Left kidney (tissue), 2 donors: ENCODE data around the gene KDM2A. TPM values are rescaled to one million over a fixed set of nuclear protein-coding genes. Genes with fewer than 3 reads are reported as not detected.

Source experiments
- DNase-seq: peaks from one replicate; pipeline ENCODE4 v3.0.0-alpha.2; 2013
- polyA plus RNA-seq: library from polyadenylated mRNA; unstranded; fragments of 120-200 nt; gene quantifications from one replicate; pipeline ENCODE4 v1.2.1, GENCODE V29; 2013; ENCODE audit not compliant: insufficient read length

Gene KDM2A
- polyA plus RNA-seq, 1 donor: 87.2 TPM

- DNase-seq: no peak
Measured at GRCh38 chr11:67272327-67273259, 153.5 kb downstream of the KDM2A start.

GRCh38 chr11:67273260-67273990, 154.4 kb downstream of the KDM2A start:
- no peak for DNase-seq

- no peak for DNase-seq
Measured at GRCh38 chr11:67274768-67275605, 155.9 kb downstream of the KDM2A start.

GRCh38 chr11:67275606-67276409, 156.7 kb downstream of the KDM2A start:
- no peak for DNase-seq

- no peak for DNase-seq
Measured at GRCh38 chr11:67276781-67277230, 157.7 kb downstream of the KDM2A start.

GRCh38 chr11:67277231-67277961, 158.3 kb downstream of the KDM2A start:
- DNase-seq: no peak

- no peak for DNase-seq
Measured at GRCh38 chr11:67278135-67278938, 159.3 kb downstream of the KDM2A start.

- no peak for DNase-seq
Measured at GRCh38 chr11:67278939-67279588, 160.0 kb downstream of the KDM2A start.

GRCh38 chr11:67279589-67280340, 160.7 kb downstream of the KDM2A start:
- no peak for DNase-seq

GRCh38 chr11:67280341-67280787, 161.3 kb downstream of the KDM2A start:
- no peak for DNase-seq

- no peak for DNase-seq
Measured at GRCh38 chr11:67280788-67281551, 161.9 kb downstream of the KDM2A start.

GRCh38 chr11:67281552-67282150, 162.6 kb downstream of the KDM2A start:
- DNase-seq: no peak

- DNase-seq: no peak
Measured at GRCh38 chr11:67282155-67282875, 163.3 kb downstream of the KDM2A start.

GRCh38 chr11:67282876-67283371, 163.9 kb downstream of the KDM2A start:
- DNase-seq: no peak

- DNase-seq: no peak
Measured at GRCh38 chr11:67283481-67283963, 164.5 kb downstream of the KDM2A start.
